ENCODE measurements around the gene EPN2.
"Not testable (repeated sequence)": the region's sequence is repeated elsewhere in the genome, so short reads cannot be mapped to it uniquely, and the experiment has no call there.

EPN2 gene

DNA sequence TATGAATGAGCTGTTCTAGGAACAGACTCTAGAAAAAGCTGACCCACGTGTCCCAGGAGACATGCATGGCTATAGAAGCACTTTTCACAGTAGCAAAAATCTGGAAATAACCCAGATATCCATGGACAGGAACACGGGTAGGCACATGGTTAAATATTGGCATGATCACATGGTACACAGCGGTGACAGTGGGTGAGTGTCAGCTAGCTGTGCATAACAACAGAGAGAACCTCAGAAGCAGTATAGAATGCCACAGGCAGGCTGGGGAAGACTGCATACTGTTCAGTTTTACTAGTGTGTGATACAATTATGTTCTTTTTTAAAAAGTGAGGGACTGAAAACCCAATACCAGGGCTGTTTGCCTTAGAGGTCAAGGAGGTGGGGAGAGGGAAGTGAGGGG, 31.4 kb downstream of the EPN2 start:
- no peak for DNase-seq (ENCODE audit: low read depth in 2 of 2)

DNA sequence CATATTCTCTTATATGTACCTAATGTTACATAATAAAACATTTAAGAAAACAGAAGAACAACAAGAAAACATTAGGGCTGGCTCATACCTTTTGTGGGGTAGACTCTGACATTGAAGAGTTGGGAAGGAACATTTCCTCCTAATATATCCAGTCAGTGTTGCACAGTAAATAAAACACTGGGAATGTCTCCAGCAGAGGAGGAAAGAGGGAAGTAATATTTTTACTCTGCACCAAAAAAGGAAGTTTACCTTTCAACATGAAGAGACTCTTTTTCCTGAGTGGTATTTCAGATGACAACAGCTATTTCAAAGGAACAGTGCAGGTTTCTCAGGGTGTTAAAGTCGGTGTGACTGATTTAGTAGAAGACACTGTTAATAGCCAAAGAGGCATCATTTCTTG, 31.9 kb downstream of the EPN2 start:
- no peak for DNase-seq (ENCODE audit: low read depth in 2 of 2)

DNA sequence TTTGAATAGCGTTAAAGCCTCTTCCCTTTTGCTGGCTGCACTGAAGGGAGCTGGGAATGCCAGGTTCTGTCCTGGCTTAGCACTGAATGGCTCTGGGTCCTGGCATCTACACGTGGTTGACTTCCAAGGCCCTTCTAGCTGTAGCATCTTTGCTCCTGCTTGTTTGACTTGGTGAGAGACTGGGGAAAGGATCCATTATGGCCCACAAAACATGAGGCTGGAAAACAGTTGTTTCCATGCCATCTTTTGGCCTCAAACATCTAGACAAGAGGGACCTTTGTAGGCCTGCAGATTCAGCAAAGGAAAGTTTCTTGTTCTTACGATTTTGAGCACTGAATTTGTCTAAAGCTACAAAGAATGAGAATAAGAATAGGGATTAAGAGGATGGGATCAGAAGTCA, 32.5 kb downstream of the EPN2 start:
- DNase-seq (ENCODE audit: low read depth in 2 of 2) = no peak

DNA sequence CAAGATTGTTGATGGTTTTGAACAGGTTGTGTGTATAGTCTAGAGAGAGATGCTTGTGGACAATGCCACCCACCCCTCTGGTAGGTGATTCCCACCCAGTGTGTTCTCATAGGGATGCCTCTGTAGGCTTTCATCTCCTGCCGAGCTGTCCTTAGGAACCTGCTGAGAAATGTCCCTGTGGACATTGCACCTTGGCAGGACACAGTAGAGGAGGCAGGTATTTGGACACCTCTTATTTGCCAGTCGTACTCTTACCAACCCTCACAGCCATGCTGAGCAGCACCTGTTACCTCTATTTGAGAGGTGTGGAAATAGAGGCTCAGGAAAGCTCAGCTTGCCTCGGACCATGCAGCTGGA, 33.2 kb downstream of the EPN2 start:
- no peak for DNase-seq (ENCODE audit: low read depth in 2 of 2)

DNA sequence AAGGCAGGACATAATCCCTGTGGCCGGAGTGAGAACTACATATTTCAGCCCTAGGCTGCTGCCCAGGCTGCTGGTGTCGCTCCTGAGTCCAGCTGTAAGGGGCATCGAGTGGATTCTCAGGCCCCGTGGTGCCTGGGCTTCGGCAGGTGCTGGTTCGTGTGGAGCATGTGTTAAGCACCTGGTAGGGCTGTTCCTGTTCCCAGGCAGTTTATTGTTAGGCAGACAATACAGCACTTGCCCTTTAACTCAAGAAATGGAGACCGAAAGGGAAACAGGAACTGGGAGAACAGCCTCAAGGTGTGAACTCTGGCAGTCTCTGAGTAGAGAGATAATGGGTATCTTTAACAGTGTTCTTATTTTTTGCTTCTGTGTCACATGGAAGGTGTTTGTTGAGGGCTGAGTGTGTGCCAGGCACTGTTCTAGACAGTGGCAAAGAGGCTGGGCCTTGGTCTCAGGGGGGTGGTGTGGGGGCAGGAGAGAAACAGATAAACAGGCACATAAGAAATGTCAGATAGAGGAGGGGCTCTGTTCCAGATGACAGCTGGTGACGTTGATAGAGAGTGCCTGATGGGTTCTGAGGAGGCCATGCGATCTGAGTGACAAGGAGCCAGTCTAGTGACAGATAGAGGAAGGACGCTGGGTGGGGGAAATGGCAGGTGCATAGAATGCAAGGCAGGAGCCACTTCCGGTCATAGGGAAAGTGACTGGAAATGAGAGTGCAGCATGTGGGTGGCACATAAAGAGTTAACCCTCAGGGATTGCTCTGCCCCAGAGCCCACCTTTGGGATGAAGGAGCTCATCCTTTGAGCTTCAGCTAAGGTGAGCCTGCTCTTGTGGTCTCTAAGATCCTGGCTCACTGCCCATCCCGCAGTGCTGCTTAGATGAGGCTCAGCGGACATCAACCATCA, 33.8 kb downstream of the EPN2 start:
- no peak for DNase-seq (ENCODE audit: low read depth in 2 of 2)

DNA sequence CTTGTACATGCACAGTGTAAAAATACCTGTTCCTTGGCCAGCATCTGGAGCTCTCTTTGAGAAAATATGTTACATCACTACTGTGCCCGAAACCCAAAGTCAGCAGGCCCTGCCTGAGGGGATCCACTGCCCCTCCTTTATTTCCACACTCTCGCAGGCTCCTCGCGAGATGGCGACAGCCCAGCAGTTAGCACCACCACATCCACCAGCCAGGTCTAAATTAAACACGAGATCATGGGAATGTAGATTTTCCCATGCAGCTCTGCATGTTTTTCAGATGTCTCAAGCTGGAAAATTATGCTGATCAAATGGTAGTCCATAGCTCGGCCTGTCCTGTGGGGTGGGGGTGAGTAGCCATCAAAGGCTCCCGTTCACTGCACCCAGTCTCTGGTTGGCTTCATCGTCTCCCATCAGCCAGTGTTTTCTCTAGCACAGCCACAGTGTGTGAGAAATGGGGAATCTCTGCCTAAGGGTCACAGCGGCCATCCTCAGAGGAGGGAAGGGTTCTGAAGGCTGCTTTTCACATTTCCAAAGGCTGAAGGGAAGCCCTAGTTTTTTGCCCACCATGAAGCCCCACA, 34.7 kb downstream of the EPN2 start:
- no peak for DNase-seq (ENCODE audit: low read depth in 2 of 2)

DNA sequence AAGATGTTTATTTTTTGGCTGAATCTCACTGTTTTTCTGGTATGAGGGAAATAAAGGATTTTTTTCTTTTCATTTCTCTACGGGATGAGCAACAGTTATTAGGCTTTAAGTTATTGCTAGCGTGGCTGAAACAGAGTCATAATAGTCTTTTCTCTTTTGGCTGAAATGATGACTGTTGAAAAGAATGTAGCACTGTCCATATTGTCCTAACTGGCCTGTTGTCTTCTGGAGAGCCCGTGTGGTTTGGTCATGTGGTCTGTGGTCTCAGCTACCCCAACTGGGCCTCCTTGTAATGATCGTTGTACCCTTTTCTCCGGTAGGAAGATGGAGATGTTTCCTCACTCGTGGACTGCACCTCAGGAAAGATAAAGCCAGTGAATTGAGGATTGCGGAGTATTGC, 36.6 kb downstream of the EPN2 start:
- DNase-seq (ENCODE audit: low read depth in 2 of 2) = no peak

DNA sequence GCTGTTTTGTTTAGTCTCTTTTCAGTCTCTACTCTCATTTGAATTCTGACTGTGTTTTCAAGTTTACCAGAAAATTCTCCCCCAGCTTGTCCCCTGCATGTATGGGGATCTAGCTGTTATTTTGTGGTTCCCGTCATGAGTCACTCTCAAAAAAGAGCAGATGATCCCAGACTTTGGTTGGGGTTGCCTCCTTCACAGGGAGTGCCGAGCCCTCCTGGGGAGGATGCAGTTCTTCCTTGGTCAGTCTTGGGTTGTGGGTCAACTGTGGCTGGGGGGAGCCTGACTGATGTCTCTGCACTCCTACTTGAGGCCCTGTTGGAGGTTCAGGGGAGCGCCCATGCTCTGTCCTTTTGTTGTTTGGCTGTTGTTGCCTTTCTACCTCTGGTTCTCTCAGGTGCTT, 37.7 kb downstream of the EPN2 start:
- no peak for DNase-seq (ENCODE audit: low read depth in 2 of 2)

DNA sequence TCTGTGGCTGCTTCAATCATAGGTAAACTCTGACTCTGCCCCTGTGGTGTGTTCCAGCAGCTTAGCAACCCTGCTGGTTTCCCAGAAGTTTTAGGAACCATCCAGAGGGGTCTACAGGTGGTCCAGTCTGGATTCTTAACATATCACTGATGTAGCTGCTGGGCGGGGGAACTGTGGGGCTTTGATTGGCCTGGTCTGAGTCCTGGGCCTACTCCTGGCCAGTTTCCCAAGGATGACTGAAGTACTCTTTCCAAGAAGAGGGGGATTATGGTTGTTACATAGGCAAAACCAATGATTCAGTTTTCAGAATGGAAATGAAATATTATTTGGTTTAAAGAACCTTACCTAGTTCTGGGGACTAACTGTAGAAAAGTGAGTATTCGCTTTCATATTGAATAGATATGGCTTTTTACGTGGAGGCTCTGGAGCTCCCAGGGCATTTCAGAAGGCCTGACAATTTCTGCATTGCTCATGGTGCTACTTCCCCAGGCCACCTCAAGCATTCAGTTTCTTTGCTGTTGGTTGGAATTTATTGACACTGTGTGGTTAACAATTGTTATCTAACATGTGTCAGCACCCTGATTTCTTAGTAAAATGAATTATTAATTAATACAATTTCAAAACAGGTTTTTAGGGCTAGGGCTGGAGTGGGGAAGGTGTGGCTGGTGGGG, 38.4 kb downstream of the EPN2 start:
- no peak for DNase-seq (ENCODE audit: low read depth in 2 of 2)

DNA sequence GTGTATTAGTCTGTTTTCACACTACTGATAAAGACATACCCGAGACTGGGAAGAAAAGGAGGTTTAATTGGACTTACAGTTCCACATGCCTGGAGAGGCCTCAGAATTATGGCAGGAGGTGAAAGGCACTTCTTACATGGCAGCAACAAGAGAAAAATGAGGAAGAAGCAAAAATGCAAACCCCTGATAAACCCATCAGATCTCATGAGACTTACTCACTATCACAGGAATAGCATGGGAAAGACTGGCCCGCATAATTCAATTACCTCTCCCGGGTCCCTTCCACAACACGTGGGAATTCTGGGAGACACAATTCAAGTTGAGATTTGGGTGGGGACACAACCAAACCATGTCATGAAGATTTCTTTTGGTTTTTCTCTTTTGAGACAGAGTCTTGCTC, 41.1 kb downstream of the EPN2 start:
- not testable (repeated sequence) for DNase-seq (ENCODE audit: low read depth in 2 of 2)

DNA sequence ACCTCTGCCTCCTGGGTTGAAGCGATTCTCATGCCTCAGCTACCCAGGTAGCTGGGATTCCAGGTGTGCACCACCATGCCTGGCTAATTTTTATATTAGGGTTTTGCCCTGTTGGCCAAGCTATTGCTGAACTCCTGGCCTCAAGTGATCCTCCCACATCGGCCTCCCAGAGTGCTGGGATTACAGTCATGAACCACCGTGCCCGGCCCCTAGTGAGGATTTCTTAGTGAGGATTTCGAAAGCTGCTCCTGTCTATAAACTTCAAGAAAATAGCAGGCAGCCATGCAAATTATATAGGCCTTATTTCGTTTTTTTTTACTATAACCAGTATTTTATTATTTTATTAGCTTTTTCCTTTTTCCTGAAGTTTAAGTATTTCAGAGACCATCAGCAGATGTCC, 41.6 kb downstream of the EPN2 start:
- DNase-seq (ENCODE audit: low read depth in 2 of 2) = no peak

DNA sequence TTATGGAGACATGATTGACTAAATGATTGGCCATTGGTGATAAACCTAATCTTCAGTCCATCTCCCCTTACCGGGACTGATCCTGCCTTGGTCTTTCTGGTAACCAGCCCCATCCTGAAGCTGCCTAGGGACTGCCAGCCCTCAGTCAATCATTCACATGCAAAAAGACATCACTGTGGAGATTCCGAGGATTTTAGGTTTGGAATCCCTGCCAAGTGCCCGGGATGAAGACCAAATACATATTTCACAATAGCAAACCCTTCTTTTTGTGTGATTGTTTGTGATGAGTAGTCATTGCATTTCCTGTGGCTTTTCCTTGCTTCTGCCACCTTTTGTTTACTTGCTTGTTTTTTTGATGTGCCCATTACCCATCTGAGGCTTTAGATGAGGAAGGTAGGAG, 44.0 kb downstream of the EPN2 start:
- no peak for DNase-seq (ENCODE audit: low read depth in 2 of 2)

DNA sequence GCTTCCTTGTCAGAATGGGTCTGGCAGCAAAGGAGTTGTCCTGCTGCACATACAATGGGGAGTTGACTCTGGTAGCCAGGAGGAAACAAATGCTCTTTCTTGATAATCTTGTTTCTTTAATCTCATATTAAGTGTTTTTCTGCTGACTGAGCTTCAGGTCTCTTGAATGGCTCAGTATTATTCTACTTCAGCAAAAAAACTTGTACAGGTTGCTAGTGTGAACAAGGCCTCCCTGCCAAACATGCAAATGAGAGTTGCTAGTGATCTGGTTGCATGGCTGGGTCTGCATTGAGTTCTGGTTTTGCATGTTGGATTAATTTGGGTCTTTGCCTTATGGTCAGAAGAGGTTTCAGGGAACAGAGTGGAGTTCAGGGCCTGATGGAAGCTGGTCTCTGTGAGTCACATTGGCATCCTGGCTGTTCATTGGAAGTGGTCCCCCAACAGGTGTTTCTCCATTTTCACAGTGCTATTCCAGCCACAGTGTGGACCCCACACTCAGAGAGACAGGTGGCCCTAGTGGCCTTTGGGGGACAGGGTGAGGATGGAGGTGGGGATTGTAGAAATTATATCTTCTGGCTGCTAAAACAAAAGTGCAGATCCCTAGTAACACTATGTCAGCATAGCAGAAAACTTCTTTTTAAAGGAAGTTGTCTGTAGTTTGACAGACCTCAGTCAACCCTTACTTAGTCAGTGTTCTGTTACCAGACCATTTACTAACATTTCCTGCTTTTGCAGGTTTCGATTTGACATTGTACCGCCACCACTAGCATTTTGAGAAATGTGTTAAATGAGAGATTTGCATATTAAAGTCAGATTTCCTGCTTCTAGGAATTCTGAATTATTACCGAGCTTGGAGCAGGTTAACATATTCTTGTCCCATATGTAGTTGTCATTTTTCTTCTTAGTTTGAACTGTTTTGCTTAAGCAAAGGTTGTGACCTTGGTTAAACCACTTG, 47.1 kb downstream of the EPN2 start:
- DNase-seq (ENCODE audit: low read depth in 2 of 2) = no peak

DNA sequence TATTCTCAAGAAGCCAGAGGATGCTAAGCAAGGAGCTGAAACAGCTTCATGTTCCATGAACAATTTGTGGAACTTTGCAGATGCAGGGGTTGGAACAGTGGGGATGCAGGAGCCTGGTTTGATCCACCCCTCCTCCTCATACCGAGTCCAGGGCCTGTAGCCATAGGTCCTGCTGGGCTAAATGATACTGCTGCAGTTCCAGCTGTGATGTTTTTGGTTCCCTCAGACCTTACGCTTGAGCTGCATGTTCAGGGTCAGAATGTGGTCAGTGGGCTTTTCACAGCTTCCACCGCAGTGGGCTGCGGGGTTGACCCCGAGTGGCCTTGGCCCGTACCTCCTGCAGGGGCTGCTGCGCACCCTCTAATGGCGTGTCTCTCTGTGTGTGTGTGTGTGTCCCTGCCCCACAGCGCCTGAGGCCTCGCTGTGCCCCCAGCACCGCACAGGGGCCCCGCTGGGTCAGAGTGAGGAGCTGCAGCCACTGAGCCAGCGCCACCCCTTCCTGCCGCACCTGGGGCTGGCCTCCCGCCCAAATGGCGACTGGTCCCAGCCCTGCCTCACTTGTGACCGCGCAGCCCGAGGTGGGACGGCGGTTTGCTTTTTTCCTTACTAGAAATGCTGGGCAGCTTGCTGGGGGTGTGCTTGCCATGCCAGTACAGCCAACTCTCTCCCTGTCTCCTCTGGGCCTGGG, 48.2 kb downstream of the EPN2 start:
- no peak for DNase-seq (ENCODE audit: low read depth in 2 of 2)

DNA sequence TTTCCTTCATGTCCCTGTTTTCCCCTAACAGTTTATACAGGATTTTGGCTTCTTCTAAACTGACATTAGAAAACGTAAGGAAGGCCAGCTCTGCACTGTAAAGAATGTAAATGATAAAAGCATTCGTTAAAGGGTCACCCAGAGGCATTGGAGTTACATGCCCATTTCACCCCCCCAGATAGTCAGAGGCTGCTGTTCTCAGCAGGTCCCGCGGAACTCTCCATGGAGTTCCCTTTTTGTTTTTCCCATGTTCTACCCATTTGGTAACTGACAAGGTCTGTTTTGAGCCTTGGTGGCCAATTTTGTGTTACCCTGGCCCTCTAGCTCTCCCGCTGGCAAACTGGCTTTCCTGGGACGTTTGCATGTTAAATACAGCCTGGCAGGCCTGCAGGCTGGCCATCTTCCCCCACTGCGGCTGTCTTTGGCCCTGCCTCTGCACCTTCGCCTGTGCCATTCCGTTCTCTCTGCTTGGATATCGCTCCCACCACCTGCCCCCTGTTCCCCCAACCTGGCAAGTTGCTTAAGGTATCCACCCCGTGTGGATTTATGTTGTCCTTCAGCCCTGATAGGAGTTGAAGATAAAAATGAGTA, 49.7 kb downstream of the EPN2 start:
- DNase-seq (ENCODE audit: low read depth in 2 of 2) = no peak

DNA sequence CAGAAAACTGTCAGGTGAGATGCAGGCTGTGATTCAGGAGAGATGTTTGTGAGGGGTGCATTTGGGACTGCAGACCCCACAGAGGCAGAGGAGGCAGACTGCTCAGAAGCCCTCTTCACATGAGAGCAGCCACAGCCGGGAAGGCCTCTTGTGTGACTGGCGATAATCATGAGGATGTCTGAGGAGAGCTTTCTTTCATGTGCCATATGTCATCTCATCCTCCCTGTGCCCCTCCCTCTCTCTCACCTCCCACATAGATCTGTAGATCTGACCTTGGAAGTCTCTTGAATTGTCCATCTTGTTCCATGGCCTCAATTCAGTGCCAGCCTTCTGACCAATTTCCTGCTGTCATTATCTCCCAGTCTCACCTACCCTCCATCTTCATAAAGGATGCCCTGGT, 50.5 kb downstream of the EPN2 start:
- DNase-seq (ENCODE audit: low read depth in 2 of 2) = no peak

DNA sequence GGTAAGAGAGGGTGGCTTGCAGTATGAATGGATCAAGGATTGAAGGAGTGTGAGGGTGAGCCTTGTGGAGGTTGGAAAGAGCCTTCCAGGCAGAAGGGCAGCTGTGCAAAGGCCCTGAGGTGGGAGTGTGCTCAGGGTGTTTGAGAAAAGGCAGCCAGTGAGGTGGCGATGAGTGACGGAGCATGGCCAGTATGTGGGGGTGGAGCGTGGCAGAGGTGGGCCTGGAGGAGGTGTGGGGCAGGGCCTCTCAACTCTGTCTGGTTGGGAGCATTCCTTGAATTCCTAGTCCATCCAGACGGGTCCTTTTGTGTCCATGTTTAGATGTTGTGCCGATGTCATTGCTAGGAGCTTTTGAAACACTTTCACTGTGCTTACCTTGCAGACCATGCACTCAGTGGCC, 51.3 kb downstream of the EPN2 start:
- DNase-seq (ENCODE audit: low read depth in 2 of 2) = no peak

DNA sequence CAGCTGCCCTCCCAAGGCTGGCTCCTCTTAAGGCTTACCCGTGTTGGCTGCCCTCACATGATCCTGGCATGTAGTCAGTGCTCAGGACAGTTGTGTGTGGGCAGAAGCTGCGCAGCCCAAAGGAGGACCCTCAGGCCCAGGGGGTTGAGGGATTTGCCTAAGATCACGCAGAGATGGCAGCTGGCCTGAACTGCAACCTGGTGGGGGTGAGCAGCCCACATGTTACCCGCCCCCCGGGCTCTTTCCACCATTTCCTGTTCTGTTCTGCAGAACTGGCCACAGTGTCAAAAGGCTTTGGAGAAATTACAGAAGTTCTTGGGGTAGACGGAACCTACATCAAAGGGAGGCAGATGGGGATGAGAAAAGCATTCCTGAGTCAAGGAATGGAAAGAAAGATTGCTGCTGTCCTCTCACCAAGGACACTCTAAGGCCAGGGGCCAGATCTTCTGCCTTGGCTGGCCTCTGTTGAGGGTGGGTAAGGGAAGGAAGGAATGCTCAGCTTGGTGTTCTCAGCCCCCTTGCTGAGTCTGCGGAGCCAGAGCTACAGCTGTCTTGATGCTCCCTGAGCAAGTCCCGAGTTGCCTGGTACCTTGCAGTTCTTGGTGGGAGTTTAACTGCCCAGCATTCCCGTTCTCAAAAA, 53.0 kb downstream of the EPN2 start:
- no peak for DNase-seq (ENCODE audit: low read depth in 2 of 2)

DNA sequence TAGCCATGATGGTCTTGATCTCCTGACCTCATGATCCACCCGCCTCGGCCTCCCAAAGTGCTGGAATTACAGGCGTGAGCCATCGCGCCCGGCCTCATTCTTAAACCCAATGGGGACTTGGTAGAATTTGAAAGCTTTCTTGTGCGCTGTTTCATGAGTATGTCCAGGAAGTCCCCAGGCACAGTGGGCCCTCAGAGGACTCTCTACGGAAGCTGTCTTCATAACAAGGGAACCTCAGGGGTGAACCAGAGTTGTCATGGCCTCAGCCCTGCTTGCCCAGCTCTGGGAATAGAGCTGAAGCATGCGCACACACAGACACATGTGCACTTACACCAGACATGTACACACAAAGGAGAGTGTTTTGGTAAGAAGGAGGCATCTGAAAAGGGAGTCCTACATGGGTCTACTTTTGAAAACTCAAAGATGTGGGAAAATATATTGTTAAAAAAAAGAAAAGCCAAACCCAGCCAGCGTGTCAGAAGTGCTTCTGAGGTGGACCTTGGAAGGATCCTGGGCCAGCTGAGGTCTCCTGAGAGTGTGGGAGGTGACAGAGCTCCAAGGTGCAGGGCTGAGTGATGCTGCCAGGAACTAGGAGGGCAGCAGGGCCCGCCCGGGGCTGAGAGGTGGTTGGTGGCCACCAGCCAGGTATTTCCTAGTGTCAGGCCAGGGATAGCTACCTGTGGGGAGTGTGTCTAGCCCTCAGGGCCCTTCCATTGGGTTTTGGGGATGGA, 54.6 kb downstream of the EPN2 start:
- no peak for DNase-seq (ENCODE audit: low read depth in 2 of 2)

DNA sequence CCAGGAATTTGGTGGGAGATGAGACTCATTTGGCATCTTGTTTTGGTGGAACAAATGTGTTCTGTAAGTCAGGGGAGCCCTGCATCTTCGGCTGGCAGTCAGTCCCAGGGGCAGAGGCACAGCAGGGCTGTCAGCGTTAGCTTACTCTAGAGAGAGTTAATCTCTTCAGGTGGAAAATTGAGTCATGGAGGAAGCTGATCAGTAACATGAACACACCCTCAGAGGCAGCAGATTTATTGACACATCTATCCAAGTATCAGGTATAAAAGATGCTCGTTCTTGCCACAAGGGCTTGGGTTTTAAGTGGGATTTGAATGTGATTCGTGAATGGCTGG, 55.2 kb downstream of the EPN2 start:
- no peak for DNase-seq (ENCODE audit: low read depth in 2 of 2)

Measured in fibroblast of skin of left quadriceps (primary cell).